CD4-positive, alpha-beta T cell (primary cell): ENCODE results near the gene RIC3. TPM values are rescaled to one million over a fixed set of nuclear protein-coding genes. Genes with fewer than 3 reads are reported as not detected.

Source experiments
- ATAC-seq: fragments of 200-7000 bp; cut with Tn5 transposase; one replicate; pipeline ENCODE4 v1.10.0; 2022; ENCODE audit warnings: mild to moderate bottlenecking; ENCODE audit not compliant: poor library complexity
- CTCF ChIA-PET: fragments of 350-600 bp; sonication (Branson Sonifier 250); formaldehyde crosslinking; loops from one replicate; lab custom pipeline; 2021; ENCODE audit warnings: antibody characterized with exemption, inconsistent platforms; lab: Charles Lee
- POLR2A ChIA-PET: fragments of 350-600 bp; sonication (Branson Sonifier 250); formaldehyde crosslinking; loops from one replicate; lab custom pipeline; 2021; ENCODE audit warnings: antibody characterized with exemption, inconsistent platforms; lab: Charles Lee
- DNase-seq, 14 experiments: peaks; one replicate each; pipeline ENCODE4 v3.0.0-alpha.2; 2013 to 2020; ENCODE audit warnings: mixed read lengths in 2 of 14
- H3K27ac ChIP-seq, 2 donors: one replicate each; pipeline versions ENCODE4 v1.5.1 to v1.7.0; 2013; ENCODE audit warnings: low read length in 2 of 2, low read depth in 1 of 2, mild to moderate bottlenecking in 1 of 2
- H3K27me3 ChIP-seq, 2 experiments: 1 replicate in 1 of 2; 2 replicates in 1 of 2; pipeline versions ENCODE4 v1.6.1 to v1.7.0; 2013; ENCODE audit warnings: low read length in 2 of 2, control low read depth in 1 of 2, mild to moderate bottlenecking in 1 of 2, moderate library complexity in 1 of 2; ENCODE audit not compliant: insufficient read depth in 2 of 2, control insufficient read depth in 1 of 2
- H3K36me3 ChIP-seq: one replicate; pipeline ENCODE4 v1.6.1; 2013; ENCODE audit warnings: low read length, control low read depth; ENCODE audit not compliant: insufficient read depth
- H3K4me1 ChIP-seq: one replicate; pipeline ENCODE4 v1.6.1; 2013; ENCODE audit warnings: low read length, control low read depth; ENCODE audit not compliant: insufficient read depth
- H3K4me3 ChIP-seq: one replicate; pipeline ENCODE4 v1.5.1; 2013; ENCODE audit warnings: mild to moderate bottlenecking, low read length, moderate library complexity
- H3K9me3 ChIP-seq, 2 experiments: 1 replicate in 1 of 2; 2 replicates in 1 of 2; pipeline versions ENCODE4 v1.6.1 to v1.7.0; 2013; ENCODE audit warnings: low read length in 2 of 2, mild to moderate bottlenecking in 2 of 2, control low read depth in 1 of 2, moderate library complexity in 1 of 2; ENCODE audit not compliant: control insufficient read depth in 1 of 2, insufficient read depth in 1 of 2
- H3K27ac Mint-ChIP-seq: one replicate; pipeline ENCODE4 v1.8.0; 2020; ENCODE audit warnings: mixed read lengths
- H3K27me3 Mint-ChIP-seq: one replicate; pipeline ENCODE4 v1.8.0; 2021; ENCODE audit warnings: mixed read lengths
- H3K36me3 Mint-ChIP-seq: one replicate; pipeline ENCODE4 v1.8.0; 2021; ENCODE audit warnings: low read depth, mixed read lengths
- H3K4me1 Mint-ChIP-seq: one replicate; pipeline ENCODE4 v1.8.0; 2021; ENCODE audit warnings: low read depth, mixed read lengths
- H3K4me3 Mint-ChIP-seq: one replicate; pipeline ENCODE4 v1.8.0; 2020; ENCODE audit warnings: mild to moderate bottlenecking, mixed read lengths
- H3K9me3 Mint-ChIP-seq: one replicate; pipeline ENCODE4 v1.8.0; 2020; ENCODE audit warnings: mixed read lengths
- CTCF ChIP-seq: fragments of 200-600 bp; IDR thresholded peaks from one replicate; pipeline ENCODE4 v1.8.0; 2022; ENCODE audit warnings: antibody characterized with exemption, mild to moderate bottlenecking
- intact Hi-C, 2 experiments: fragments of 100-400 bp; cut with DNase I in 1 of 2; cut with micrococcal nuclease in 1 of 2; formaldehyde crosslinking; loops; one replicate each; pipeline versions ENCODE4 v1.15.1 to v1.9.0; 2023 to 2025; cut with DNase I, micrococcal nuclease
- total RNA-seq, 174 experiments: library from RNA in 2 of 174; stranded (reverse) in 2 of 174; gene quantifications; one replicate each; pipeline ENCODE4 v1.2.3 and lab custom pipeline; 2021 to 2026

Gene RIC3
- total RNA-seq, 2 experiments from 2014 or later = 55.3 to 57.6 TPM

- no peak overlapping the region for H3K4me3 Mint-ChIP-seq
- CTCF ChIA-PET = no interaction called here
- peaks cover 0 to 4% of the 10 kb centered on the region in 2 experiments for H3K9me3 ChIP-seq
- DNase-seq (no peak), ATAC-seq (no peak)
- H3K27me3 ChIP-seq = peaks cover 32 to 34% of the 10 kb centered on the region in 2 experiments
- H3K4me1 Mint-ChIP-seq = peaks cover 4% of the 10 kb centered on the region
- no peak overlapping the region for H3K27ac Mint-ChIP-seq
- H3K9me3 Mint-ChIP-seq = no peaks in the 10 kb centered on the region
- H3K27ac ChIP-seq = no peak overlapping the region
- H3K4me1 ChIP-seq = peaks cover 10% of the 10 kb centered on the region
- no peaks in the 10 kb centered on the region for H3K36me3 Mint-ChIP-seq
- POLR2A ChIA-PET = no interaction called here
- H3K27me3 Mint-ChIP-seq = peaks cover 76% of the 10 kb centered on the region
- no peak for TF ChIP-seq CTCF
- no peak overlapping the region for H3K4me3 ChIP-seq
- intact Hi-C loops = no loop called here
- no peaks in the 10 kb centered on the region for H3K36me3 ChIP-seq
Measured at GRCh38 chr11:8083088-8083395, 85.8 kb downstream of the RIC3 start.

GRCh38 chr11:8082391-8083087 is 86.3 kb downstream of the RIC3 start:
- Mint-ChIP-seq H3K27ac (no peak overlapping the region), H3K36me3 (no peaks in the 10 kb centered on the region), H3K4me1 (peaks cover 4% of the 10 kb centered on the region), H3K9me3 (no peaks in the 10 kb centered on the region), H3K27me3 (peaks cover 76% of the 10 kb centered on the region), H3K4me3 (no peak overlapping the region)
- no peak overlapping the region for H3K27ac ChIP-seq
- H3K4me1 ChIP-seq = peaks cover 10% of the 10 kb centered on the region
- no peak overlapping the region for H3K4me3 ChIP-seq
- peaks cover 32 to 34% of the 10 kb centered on the region in 2 experiments for H3K27me3 ChIP-seq
- ChIA-PET POLR2A (no interaction called here), CTCF (no interaction called here)
- no peaks in the 10 kb centered on the region for H3K36me3 ChIP-seq
- TF ChIP-seq CTCF = no peak
- intact Hi-C loops = no loop called here
- no peak for ATAC-seq
- no peak for DNase-seq
- H3K9me3 ChIP-seq = peaks cover 0 to 4% of the 10 kb centered on the region in 2 experiments

GRCh38 chr11:8081591-8082250 is 87.1 kb downstream of the RIC3 start:
- peaks cover 10% of the 10 kb centered on the region for H3K4me1 ChIP-seq
- peak overlapping the region; percentile 12 for H3K4me3 ChIP-seq
- intact Hi-C loops = no loop called here
- ChIA-PET CTCF (no interaction called here), POLR2A (no interaction called here)
- no peak for TF ChIP-seq CTCF
- Mint-ChIP-seq H3K9me3 (no peaks in the 10 kb centered on the region), H3K4me3 (peak overlapping the region; percentile 20), H3K27ac (no peak overlapping the region), H3K4me1 (peaks cover 4% of the 10 kb centered on the region), H3K27me3 (peaks cover 73% of the 10 kb centered on the region), H3K36me3 (no peaks in the 10 kb centered on the region)
- H3K27ac ChIP-seq = no peak overlapping the region
- H3K9me3 ChIP-seq = peaks cover 0 to 4% of the 10 kb centered on the region in 2 experiments
- H3K36me3 ChIP-seq = no peaks in the 10 kb centered on the region
- peaks cover 32 to 34% of the 10 kb centered on the region in 2 experiments for H3K27me3 ChIP-seq
- no peak for ATAC-seq
- no peak for DNase-seq
